GM12874 (cell line): ENCODE data around the gene MTFP1.

ENCODE experiments used
- CTCF ChIP-seq: IDR thresholded peaks from 2 replicates; pipeline ENCODE4 v1.5.1; 2011; ENCODE audit warnings: low read depth, mild to moderate bottlenecking, control low read depth, low read length, moderate library complexity; ENCODE audit not compliant: insufficient read depth

MTFP1 gene, protein sequence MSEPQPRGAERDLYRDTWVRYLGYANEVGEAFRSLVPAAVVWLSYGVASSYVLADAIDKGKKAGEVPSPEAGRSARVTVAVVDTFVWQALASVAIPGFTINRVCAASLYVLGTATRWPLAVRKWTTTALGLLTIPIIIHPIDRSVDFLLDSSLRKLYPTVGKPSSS

DNA sequence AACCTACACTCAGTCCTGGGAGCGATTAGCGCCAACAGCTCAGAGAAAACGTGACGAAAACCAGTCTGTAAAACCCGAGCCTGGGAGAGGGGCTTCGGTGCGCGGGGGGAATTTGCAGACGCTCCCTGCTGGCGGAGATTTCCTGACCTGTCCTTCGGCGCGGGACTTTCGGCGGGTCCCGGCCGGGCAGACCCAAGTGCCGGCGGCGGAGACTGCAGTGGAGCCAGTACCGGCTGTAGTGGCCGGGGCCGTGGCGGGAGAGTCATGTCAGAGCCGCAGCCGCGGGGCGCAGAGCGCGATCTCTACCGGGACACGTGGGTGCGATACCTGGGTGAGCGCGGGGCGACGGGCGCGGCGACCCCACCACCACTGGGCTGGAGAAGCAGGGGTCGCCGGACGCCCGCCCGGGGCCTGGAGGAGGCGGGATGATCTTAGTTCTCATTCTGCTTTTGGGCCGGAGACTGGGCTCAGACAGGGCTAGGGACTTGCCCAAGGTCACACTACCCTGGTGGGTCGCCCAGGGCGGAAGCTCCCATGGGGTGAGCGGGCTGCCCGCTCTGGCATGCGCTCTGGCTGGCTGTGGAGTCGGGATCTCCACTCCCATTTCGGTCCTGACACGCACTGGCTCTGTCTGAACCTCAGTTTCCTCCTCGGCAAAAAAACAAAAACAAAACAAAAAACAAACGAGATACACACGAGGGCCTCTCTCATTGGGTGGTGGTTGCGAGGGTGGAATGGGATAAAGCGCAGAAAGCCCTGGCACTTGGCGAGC is at the start of gene MTFP1:
Gene MTFP1, plus strand, starts transcription at position 153 of the 772 bp plus-strand sequence. Its CDS starts 112 bp downstream, at position 265.
- 0 out of 2 replicates have a peak, but pooled peaks have one; percentile 1 for TF ChIP-seq CTCF

GRCh38 chr22:30380011-30380410 is 45.6 kb upstream of the MTFP1 start:
- no peak for TF ChIP-seq CTCF

GRCh38 chr22:30381264-30381663 is 44.3 kb upstream of the MTFP1 start:
- no peak for TF ChIP-seq CTCF

DNA sequence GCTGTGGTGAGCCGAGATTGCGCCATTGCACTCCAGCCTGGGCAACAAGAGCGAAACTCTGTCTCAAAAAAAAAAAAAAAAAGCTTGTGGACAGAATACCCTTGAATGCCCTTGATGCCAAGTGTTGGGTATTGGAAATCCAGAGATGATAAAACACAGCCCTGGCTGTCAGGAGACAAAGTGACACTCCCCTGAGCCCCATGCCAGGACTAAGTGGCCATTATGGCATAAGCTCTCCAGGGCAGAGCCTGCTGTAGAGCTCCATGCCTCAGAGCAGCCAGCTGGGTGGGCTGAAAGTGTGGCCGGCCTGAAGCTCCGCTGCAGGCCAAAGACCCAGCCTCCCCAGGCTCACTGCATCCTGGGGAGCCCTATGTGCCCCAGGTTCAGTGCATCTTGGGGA is 43.2 kb upstream of the MTFP1 start:
- no peak for TF ChIP-seq CTCF

DNA sequence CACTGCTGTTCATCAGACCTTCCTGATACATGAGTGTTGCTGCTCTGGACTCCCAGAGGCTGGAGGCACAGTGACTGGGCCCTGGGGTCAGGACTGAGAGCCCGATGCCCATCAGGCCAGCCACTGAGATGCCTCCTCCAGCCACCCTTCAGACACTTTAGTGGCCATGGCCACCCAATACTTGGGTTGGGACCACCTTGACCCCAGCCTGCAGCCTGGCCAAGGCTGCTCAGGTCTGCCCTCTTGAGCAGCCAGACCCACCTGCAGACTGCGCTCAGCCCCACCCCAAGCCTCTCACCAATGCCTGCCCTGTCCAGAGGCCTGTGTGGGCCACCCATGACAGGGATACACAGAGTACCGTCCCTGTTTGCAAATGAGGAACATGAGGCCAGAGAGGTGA is 42.5 kb upstream of the MTFP1 start:
- TF ChIP-seq CTCF: no peak

GRCh38 chr22:30385942-30386341 is 39.6 kb upstream of the MTFP1 start:
- TF ChIP-seq CTCF: no peak

- TF ChIP-seq CTCF: no peak
These were observed 39.0 kb upstream of the MTFP1 start for GRCh38 chr22:30386608-30386959.
